ENCODE data around the gene FOXL3.

FOXL3 gene

DNA sequence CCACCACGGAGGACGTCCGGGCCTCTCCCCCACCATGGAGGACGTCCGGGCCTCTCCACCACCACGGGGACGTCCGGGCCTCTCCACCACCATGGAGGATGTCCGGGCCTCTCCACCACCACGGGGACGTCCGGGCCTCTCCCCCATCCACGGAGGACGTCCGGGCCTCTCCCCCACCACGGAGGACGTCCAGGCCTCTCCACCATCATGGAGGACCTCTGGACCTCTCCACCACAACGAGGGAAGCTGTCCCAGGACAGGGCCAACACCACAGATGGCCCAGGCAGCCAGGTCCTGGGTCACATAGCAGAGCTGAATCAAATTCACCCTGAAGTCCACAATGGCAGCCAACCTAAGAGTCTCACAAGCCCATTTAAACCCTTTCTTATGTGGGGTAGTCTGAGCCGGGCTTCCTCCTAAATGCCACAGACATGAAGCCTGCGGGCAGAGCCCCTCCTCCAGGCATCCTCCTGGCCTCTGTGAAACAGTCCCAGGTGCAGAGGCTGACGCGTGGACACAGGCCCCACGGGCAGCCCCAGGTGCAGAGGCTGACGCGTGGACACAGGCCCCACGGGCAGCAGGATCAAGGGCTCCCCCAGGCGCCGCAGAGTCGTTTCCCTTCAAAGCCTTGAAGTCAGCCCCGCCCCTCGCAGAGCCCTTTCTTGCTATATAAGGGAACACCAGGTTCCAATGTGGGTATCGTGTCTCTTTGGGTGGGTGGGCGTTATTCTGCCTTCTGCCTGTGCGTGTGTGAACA lies 47.0 kb downstream of the FOXL3 start:
- Histone ChIP-seq H3K27ac (no peak overlapping the region), H3K27me3 (no peaks in the 10 kb centered on the region), H3K4me3 (no peak overlapping the region), H3K36me3 (no peaks in the 10 kb centered on the region), H3K9me3 (no peaks in the 10 kb centered on the region), H3K4me1 (peaks cover 8 to 24% (median 13%) of the 10 kb centered on the region in 4 donors)
- intact Hi-C loops (cut with DNase I; ENCODE audit: low total_unique reads), result loop anchor here (10.0 kb wide), 2 partner anchors 148 to 178 kb away; partner anchors contain the start of gene PDGFA
- no peak for DNase-seq
- TF ChIP-seq, protein P1, sequence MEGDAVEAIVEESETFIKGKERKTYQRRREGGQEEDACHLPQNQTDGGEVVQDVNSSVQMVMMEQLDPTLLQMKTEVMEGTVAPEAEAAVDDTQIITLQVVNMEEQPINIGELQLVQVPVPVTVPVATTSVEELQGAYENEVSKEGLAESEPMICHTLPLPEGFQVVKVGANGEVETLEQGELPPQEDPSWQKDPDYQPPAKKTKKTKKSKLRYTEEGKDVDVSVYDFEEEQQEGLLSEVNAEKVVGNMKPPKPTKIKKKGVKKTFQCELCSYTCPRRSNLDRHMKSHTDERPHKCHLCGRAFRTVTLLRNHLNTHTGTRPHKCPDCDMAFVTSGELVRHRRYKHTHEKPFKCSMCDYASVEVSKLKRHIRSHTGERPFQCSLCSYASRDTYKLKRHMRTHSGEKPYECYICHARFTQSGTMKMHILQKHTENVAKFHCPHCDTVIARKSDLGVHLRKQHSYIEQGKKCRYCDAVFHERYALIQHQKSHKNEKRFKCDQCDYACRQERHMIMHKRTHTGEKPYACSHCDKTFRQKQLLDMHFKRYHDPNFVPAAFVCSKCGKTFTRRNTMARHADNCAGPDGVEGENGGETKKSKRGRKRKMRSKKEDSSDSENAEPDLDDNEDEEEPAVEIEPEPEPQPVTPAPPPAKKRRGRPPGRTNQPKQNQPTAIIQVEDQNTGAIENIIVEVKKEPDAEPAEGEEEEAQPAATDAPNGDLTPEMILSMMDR (IDR thresholded peaks at IDR 0.05), result no peak

DNA sequence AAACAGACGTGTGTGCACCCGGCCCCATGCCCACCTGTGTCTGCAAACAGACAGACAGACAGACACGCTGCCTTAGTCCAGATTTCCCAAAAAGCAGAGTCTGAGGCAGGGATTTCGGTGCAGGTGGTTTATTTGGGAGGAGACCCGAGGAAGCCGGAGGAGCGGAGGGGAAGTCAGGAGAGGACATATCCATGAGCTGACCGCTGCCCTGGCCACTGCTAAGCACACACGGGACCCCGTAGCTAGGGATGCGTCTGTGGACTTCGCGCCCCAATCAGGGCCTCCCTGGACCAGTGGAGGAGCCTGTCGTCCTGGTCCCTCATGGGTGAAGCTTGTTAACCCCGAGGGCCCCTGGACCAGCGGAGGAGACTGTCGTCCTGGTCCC lies 47.6 kb downstream of the FOXL3 start:
- intact Hi-C loops (cut with DNase I; ENCODE audit: low total_unique reads), result loop anchor here (10.0 kb wide), 2 partner anchors 147 to 177 kb away; partner anchors contain the start of gene PDGFA

DNA sequence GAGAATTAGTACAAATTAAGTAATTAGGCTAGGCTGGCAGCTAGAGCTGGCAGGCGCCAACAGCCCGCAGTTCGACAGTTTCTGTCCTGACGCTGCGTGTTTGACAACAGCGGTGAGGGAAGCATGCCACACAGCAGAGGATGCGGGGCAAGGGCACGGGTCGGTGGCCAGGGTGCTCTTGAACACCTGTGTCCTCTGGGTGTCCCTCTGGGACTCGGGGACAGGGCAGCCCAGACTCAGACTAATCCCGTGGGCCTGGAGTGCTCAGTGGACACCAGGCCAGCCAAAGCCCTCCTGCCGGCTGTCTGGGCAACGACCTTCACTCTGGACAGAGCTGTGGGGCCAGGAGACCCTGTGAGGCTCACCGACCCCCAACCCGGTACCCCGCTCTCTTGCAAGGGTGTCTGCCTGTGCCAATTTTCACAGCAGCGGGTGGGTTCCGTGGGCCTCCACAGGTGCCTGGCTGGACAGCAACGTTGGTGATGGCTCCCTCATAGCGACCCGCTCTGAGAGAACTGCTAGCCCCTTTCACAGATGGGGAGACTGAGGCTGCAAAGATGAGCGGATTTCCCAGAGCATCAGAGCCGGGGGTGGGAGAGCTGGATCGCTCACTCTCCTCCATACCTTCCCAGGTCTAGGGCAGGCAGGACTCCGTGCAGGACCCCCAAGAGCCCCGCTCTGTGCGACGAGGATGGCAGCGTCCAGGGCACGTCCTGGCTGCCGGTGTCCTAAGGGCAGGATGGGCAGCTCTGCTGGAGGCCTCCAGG lies 48.5 kb downstream of the FOXL3 start:
- TF ChIP-seq, protein P1 (IDR thresholded peaks at IDR 0.05), result no peak
- no peaks in the 10 kb centered on the region for H3K9me3 ChIP-seq
- intact Hi-C loops (cut with DNase I; ENCODE audit: low total_unique reads), result loop anchor here (10.0 kb wide), 2 partner anchors 146 to 176 kb away; partner anchors contain the start of gene PDGFA
- H3K27me3 ChIP-seq, result no peaks in the 10 kb centered on the region
- no peak for DNase-seq
- no peak overlapping the region for H3K4me3 ChIP-seq
- H3K27ac ChIP-seq, result no peak overlapping the region
- H3K36me3 ChIP-seq, result no peaks in the 10 kb centered on the region
- H3K4me1 ChIP-seq, result peaks cover 0 to 10% (median under 1%) of the 10 kb centered on the region in 4 donors

More for the DNA sequence above, 47.6 kb downstream of the FOXL3 start:
- TF ChIP-seq, protein P1 (IDR thresholded peaks at IDR 0.05), result no peak
- DNase-seq, result no peak
- H3K27ac ChIP-seq, result no peak overlapping the region
- H3K36me3 ChIP-seq, result no peaks in the 10 kb centered on the region
- H3K27me3 ChIP-seq, result no peaks in the 10 kb centered on the region
- peaks cover 5 to 19% (median 9%) of the 10 kb centered on the region in 4 donors for H3K4me1 ChIP-seq
- no peak overlapping the region for H3K4me3 ChIP-seq
- no peaks in the 10 kb centered on the region for H3K9me3 ChIP-seq

DNA sequence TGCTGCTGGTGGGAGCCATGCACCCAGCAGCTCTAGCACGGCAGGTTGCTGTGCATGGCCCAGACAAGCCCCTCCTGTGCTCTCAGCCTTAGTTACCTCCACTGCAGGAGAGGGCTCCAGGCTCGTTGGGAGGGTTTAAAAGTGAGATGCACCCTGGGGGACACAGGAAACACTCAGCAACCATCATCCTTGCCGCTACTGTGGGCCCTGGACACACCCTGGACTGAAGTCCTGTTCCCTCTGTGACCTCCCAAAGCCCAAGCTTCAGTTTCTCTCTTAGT lies 49.0 kb downstream of the FOXL3 start:
- DNase-seq, result no peak
- TF ChIP-seq, protein P1 (IDR thresholded peaks at IDR 0.05), result no peak
- Histone ChIP-seq H3K27ac (no peak overlapping the region), H3K4me1 (peaks cover 0 to 8% (median 0%) of the 10 kb centered on the region in 4 donors), H3K36me3 (no peaks in the 10 kb centered on the region), H3K27me3 (no peaks in the 10 kb centered on the region), H3K9me3 (no peaks in the 10 kb centered on the region), H3K4me3 (no peak overlapping the region)
- intact Hi-C loops (cut with DNase I; ENCODE audit: low total_unique reads), result loop anchor here (10.0 kb wide), 2 partner anchors 146 to 176 kb away; partner anchors contain the start of gene PDGFA

DNA sequence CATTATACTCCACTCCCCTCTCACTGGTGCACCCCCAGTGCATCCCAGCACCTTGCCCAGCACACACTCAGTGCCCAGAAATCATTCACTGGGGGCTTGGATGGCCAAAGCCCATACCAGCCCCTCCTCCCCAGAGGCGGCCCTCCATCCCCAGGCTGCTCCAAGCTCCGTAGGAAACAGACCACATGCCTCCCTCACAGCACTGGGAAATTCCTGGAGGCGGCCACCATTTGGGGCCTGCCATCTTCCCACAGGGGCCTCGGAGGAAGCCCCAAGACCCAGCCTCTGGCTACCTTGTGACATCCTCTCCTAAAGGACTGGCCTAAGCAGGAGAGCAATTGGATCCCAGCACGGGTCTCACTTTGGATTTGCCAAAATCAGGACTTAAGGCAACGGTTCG lies 49.7 kb downstream of the FOXL3 start:
- no peak overlapping the region for H3K4me3 ChIP-seq
- TF ChIP-seq, protein P1 (IDR thresholded peaks at IDR 0.05), result no peak
- intact Hi-C loops (cut with DNase I; ENCODE audit: low total_unique reads), result loop anchor here (10.0 kb wide), 2 partner anchors 145 to 175 kb away; partner anchors contain the start of gene PDGFA
- no peak for DNase-seq
- no peak overlapping the region for H3K27ac ChIP-seq
- H3K9me3 ChIP-seq, result no peaks in the 10 kb centered on the region
- peaks cover 0 to 8% (median 0%) of the 10 kb centered on the region in 4 donors for H3K4me1 ChIP-seq
- no peaks in the 10 kb centered on the region for H3K27me3 ChIP-seq
- H3K36me3 ChIP-seq, result no peaks in the 10 kb centered on the region

Measured in tibial artery (tissue), 4 donors.